Heart right ventricle (tissue), 16 donors: Measurements from ENCODE around the gene HS1BP3. TPM values are rescaled to one million over a fixed set of nuclear protein-coding genes. Genes with fewer than 3 reads are reported as not detected.

ENCODE experiments used
- ATAC-seq, 8 donors: fragments of 200-7000 bp; cut with Tn5 transposase; one replicate each; pipeline ENCODE4 v1.9.1; 2020; ENCODE audit warnings: mild to moderate bottlenecking in 8 of 8, moderate library complexity in 8 of 8, moderate number of reproducible peaks in 1 of 8
- DNase-seq, 2 donors: peaks; one replicate each; pipeline ENCODE4 v3.0.0-alpha.2; 2020
- H3K27ac ChIP-seq, 10 donors: fragments of 200-600 bp; sonication (generic) in 2 of 10; one replicate each; pipeline versions ENCODE4 v1.5.0 to v1.8.0; 2020 to 2022; ENCODE audit warnings: mild to moderate bottlenecking in 3 of 10
- H3K27me3 ChIP-seq, 7 donors: fragments of 200-600 bp; one replicate each; pipeline ENCODE4 v1.8.0; 2021 to 2022; ENCODE audit warnings: mild to moderate bottlenecking in 2 of 7
- H3K36me3 ChIP-seq, 9 donors: fragments of 200-600 bp; sonication (generic) in 1 of 9; one replicate each; pipeline versions ENCODE4 v1.5.0 to v1.8.0; 2020 to 2022; ENCODE audit warnings: mild to moderate bottlenecking in 2 of 9
- H3K4me1 ChIP-seq, 9 donors: fragments of 200-600 bp; sonication (generic) in 1 of 9; one replicate each; pipeline versions ENCODE4 v1.5.0 to v1.8.0; 2020 to 2022; ENCODE audit warnings: mild to moderate bottlenecking in 4 of 9
- H3K4me3 ChIP-seq, 10 donors: fragments of 200-600 bp; sonication (generic) in 2 of 10; one replicate each; pipeline versions ENCODE4 v1.5.0 to v1.8.0; 2020 to 2022; ENCODE audit warnings: mild to moderate bottlenecking in 7 of 10, moderate library complexity in 2 of 10
- H3K9me3 ChIP-seq, 11 donors: fragments of 200-600 bp in 10 of 11; sonication (generic) in 2 of 11; one replicate each; pipeline versions ENCODE4 v1.5.0 to v1.8.0; 2013 to 2022; ENCODE audit warnings: mild to moderate bottlenecking in 2 of 11, control low read depth in 1 of 11, moderate library complexity in 1 of 11
- CTCF ChIP-seq, 9 donors: fragments of 200-600 bp; sonication (generic) in 2 of 9; IDR thresholded peaks; one replicate each; pipeline versions ENCODE4 v1.5.0 to v1.8.0; 2021 to 2022; ENCODE audit warnings: antibody characterized with exemption in 9 of 9, mild to moderate bottlenecking in 5 of 9, moderate library complexity in 1 of 9
- WGBS, 2 donors: extraction: QIAGEN DNeasy Blood & Tissue Kit; methylation state at CpG; one replicate each; pipeline ENCODE4 v1.1.7; 2013; ENCODE audit warnings: inconsistent platforms in 1 of 2; 5-methylcytosine and 5-hydroxymethylcytosine counted together
- intact Hi-C, 10 donors: fragments of 100-400 bp; cut with DNase I; formaldehyde crosslinking; loops; one replicate each; pipeline versions ENCODE4 v1.11.1 to v1.14.2; 2022
- polyA plus RNA-seq, 2 donors: library from polyadenylated mRNA; stranded (reverse); fragments of 200-250 nt; gene quantifications; one replicate each; pipeline ENCODE4 v1.2.3, GENCODE V29; 2013
- total RNA-seq, 10 donors: library from RNA; stranded (reverse); fragmentation: NEBNext Ultra II Directional in 3 of 10; extraction: Animal tissue kit (Norgen Biotek cat#: 25700) in 3 of 10; gene quantifications; one replicate each; pipeline versions ENCODE4 v1.2.1 to v1.2.4, GENCODE V29; 2021 to 2023
- donor health status: Arrhythmogenic right ventricular cardiomyopathy.
- donor health status: ischemic (EF 13 %, LVEDD 7.1; RV severe dilation, severe dysfunction).
- donor health status: healthy with polysubstance abuse.
- donor health status: DM: no; HTN: yes; CAD: no.
- donor health status: DM: no; HTN: no; CAD: no.
- donor health status: ischemic (EF 25% LVEDD 6.9; RV normal size, moderate dysfunction).
- donor health status: ischemic (EF 25% LVEDD 5.7; RV mildly dilated, moderate dysfunction).
- donor health status: healthy.
- donor health status: DM: yes; HTN: yes; CAD: no.
- donor health status: Ischemic cardiomyopathy.
- donor health status: ischemic (EF 35%, LVEDD 5.7; RV mildly dilated, moderate dysfunction).
- donor health status: nonischemic (EF 11% LVEDD 7.7; RV severe dilation, severe dysfunction).
- donor health status: DM: yes; HTN: yes; CAD: no.
- donor health status: PGD.
- donor health status: ischemic (EF 29% LVEDD 5.4; RV normal size, mild dysfunction).
- donor health status: nonischemic (EF 23%, LVEDD 6.1; RV moderate dilation, normal function).

HS1BP3 gene
- total and polyA plus RNA-seq, 12 donors = 11.3 to 26.3 (median 16.5) TPM

- peaks cover 25 to 86% (median 79%) of the 10 kb centered on the region in 7 donors for H3K27me3 ChIP-seq
- no peak for TF ChIP-seq CTCF (IDR thresholded peaks at IDR 0.05)
- 22 to 29% methylated on average over 60 of the region's 60 CpGs for WGBS, 2 donors
- peaks cover 0 to 49% (median 29%) of the 10 kb centered on the region in 9 donors for H3K4me1 ChIP-seq
- H3K4me3 ChIP-seq = no peak overlapping the region
- ATAC-seq (no peak), DNase-seq (no peak)
- no peak overlapping the region for H3K27ac ChIP-seq
- no peaks in the 10 kb centered on the region for H3K9me3 ChIP-seq
- intact Hi-C loops = no loop called here
- no peaks in the 10 kb centered on the region for H3K36me3 ChIP-seq
These were observed 20.3 kb upstream of the HS1BP3 start for GRCh38 chr2:20671036-20671735.

DNA sequence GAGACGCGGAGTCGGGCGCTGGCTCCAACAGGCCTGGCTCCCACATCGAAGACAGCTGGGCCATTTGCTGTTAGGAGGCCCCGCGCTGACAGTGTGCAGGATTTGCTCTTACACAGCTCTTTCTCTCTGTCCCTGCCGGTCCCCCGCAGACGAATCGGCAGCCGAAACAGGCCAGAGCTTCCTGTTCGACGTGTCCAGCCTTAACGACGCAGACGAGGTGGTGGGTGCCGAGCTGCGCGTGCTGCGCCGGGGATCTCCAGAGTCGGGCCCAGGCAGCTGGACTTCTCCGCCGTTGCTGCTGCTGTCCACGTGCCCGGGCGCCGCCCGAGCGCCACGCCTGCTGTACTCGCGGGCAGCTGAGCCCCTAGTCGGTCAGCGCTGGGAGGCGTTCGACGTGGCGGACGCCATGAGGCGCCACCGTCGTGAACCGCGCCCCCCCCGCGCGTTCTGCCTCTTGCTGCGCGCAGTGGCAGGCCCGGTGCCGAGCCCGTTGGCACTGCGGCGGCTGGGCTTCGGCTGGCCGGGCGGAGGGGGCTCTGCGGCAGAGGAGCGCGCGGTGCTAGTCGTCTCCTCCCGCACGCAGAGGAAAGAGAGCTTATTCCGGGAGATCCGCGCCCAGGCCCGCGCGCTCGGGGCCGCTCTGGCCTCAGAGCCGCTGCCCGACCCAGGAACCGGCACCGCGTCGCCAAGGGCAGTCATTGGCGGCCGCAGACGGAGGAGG, 19.6 kb upstream of the HS1BP3 start:
- H3K4me1 ChIP-seq = peaks cover 0 to 49% (median 29%) of the 10 kb centered on the region in 9 donors
- TF ChIP-seq CTCF (IDR thresholded peaks at IDR 0.05) = no peak
- no peak for ATAC-seq
- H3K27me3 ChIP-seq = peaks cover 32 to 93% (median 86%) of the 10 kb centered on the region in 7 donors
- WGBS, 2 donors = 15 to 23% methylated on average over 82 to 83 of the region's 83 CpGs
- DNase-seq = no peak
- H3K27ac ChIP-seq = no peak overlapping the region
- peak overlapping the region in 1 of 10 donors; percentile 12 for H3K4me3 ChIP-seq
- no peaks in the 10 kb centered on the region for H3K9me3 ChIP-seq
- intact Hi-C loops = no loop called here
- no peaks in the 10 kb centered on the region for H3K36me3 ChIP-seq

GRCh38 chr2:20669562-20670314, 18.8 kb upstream of the HS1BP3 start:
- Histone ChIP-seq H3K9me3 (no peaks in the 10 kb centered on the region), H3K4me1 (peaks cover 0 to 48% (median 23%) of the 10 kb centered on the region in 9 donors), H3K4me3 (peak overlapping the region in 1 of 10 donors; percentile 22), H3K27me3 (peaks cover 37 to 98% (median 94%) of the 10 kb centered on the region in 7 donors), H3K27ac (no peak overlapping the region), H3K36me3 (no peaks in the 10 kb centered on the region)
- 34 to 37% methylated on average over 45 of the region's 45 CpGs for WGBS, 2 donors
- ATAC-seq = no peak
- TF ChIP-seq CTCF (IDR thresholded peaks at IDR 0.05) = no peak
- intact Hi-C loops = loop anchor here in 3 of 10 donors (10.0 kb wide), 2 partner anchors 155 to 445 kb away; partner anchors contain the start of gene LDAH (in 1 of the 3)
- DNase-seq = no peak
